Measurements from ENCODE around the gene ADD1.
"Not testable (repeated sequence)": the region's sequence is repeated elsewhere in the genome, so short reads cannot be mapped to it uniquely, and the experiment has no call there.

The ADD1 gene

DNA sequence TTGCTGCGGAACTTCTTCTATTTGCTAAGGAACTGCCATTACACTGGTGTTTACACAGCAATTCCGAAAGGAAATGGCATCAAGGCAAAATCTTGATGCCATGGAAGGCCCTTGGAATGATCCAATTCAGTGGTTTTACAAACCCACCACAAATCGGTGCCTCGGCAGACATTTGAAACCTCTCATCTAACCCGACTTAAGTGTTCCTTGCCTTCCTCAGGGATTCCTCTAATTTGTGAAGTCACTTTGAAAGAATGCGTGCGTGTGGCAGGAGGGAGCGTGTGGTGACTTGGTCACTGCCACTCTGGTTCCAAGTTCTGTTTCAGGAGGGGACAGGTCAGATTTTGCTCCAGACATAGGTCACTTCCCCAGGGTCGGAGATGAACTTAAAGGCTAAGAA is 114.8 kb downstream of the ADD1 start:
- Histone ChIP-seq H3K4me2 (no peak overlapping the region; a peak in 1 of 22 replicates), H3K27ac (no peak overlapping the region), H4K20me1 (peaks cover 59 to 88% (median 85%) of the 10 kb centered on the region in 11 experiments; a peak in 21 of 22 replicates), H3K27me3 (no peaks in the 10 kb centered on the region), H3K9ac (no peak overlapping the region; a peak in 1 of 22 replicates), H3K4me1 (peaks cover 8 to 17% (median 12%) of the 10 kb centered on the region in 10 experiments), H3K9me3 (replicated peaks in 1 of 11) (no peaks in the 10 kb centered on the region), H3K36me3 (peaks cover 53 to 74% (median 68%) of the 10 kb centered on the region in 11 experiments), H3K4me3 (no peak overlapping the region)
- no peak for TF ChIP-seq Cebpa-rat (IDR thresholded peaks at IDR 0.05)

DNA sequence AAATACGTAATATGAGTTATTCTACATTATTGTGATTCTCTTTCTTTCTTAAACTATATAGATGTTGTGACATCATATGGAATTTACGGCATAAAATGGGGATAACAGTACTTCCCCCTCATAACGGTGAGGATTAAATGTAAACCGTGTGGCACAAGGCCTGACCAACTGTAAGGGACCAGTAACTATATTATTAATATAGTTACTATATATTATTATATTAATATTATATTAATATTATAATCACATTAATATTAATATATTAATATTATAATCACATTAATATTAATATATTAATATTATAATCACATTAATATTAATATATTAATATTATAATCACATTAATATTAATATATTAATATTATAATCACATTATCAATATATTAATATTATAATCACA is 116.8 kb downstream of the ADD1 start:
- H3K4me1 ChIP-seq: peaks cover 22 to 24% (median 23%) of the 10 kb centered on the region in 10 experiments
- not testable (repeated sequence) for H3K4me3 ChIP-seq; H3K9me3 ChIP-seq (replicated peaks in 1 of 11); H3K27ac ChIP-seq; H3K27me3 ChIP-seq; H3K4me2 ChIP-seq; H3K9ac ChIP-seq
- H3K36me3 ChIP-seq: peaks cover 35 to 54% (median 48%) of the 10 kb centered on the region in 11 experiments
- H4K20me1 ChIP-seq: peaks cover 41 to 74% (median 66%) of the 10 kb centered on the region in 11 experiments; a peak in 21 of 22 replicates

DNA sequence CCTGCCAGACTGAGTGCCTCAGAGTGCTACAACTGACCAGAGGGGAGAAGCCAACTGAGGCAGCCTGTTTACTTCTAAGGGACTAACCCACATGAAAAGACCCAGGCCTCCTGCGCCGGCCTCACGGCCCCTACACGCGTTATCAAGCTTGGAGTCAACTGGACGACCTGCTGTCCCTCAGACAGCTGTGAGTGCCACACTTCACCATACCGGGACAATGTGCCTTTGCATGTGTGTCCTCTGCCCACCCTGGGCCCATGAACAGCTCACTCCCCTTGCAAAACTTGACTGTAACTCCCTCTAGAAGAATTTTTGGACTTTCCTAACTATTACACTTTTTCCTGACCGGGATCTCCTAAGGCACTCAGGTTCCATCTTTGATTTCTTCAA is 117.8 kb downstream of the ADD1 start:
- TF ChIP-seq Cebpa-rat (IDR thresholded peaks at IDR 0.05): no peak

DNA sequence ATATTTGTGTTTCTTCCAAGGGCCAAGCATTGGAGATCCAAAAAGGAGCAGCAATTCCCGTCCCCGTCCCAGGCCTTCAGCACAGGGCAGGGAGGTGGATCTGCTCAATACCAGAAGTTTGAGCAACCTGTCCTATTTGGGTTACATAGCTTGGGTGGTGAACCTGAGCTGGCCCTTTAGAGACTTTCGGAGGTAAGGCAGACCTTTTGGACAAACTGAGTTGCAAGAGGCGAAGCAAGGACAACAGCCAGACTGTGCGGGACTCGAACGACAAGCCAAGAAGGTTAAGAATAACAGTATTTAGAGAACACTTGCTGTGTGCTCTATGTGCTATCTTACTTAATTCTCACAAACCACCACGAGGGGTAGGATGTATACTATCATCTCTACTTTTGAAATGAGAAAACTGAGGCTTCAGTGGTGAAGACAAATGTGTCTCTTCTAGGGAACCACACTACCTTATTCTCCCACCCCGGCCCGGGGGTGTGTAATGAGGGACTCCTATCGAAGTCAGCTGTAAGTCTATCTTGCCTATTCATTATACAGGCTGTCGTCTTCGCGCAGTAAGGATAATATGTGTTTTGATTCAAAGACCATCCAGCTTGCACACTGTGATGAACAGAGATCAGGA is 118.3 kb downstream of the ADD1 start:
- peaks cover 38 to 59% (median 52%) of the 10 kb centered on the region in 11 experiments; a peak in 21 of 22 replicates for H4K20me1 ChIP-seq
- no peaks in the 10 kb centered on the region for H3K27me3 ChIP-seq
- peak overlapping the region in 9 of 11 experiments; percentile 85 to 99 (median 94); a peak in 17 of 22 replicates for H3K27ac ChIP-seq
- H3K4me3 ChIP-seq: peak overlapping the region; percentile 70 to 93 (median 78)
- H3K4me1 ChIP-seq: peaks cover 23 to 28% (median 25%) of the 10 kb centered on the region in 10 experiments
- no peaks in the 10 kb centered on the region for H3K9me3 ChIP-seq (replicated peaks in 1 of 11)
- H3K9ac ChIP-seq: peak overlapping the region; percentile 86 to 99 (median 94)
- peaks cover 20 to 39% (median 33%) of the 10 kb centered on the region in 11 experiments for H3K36me3 ChIP-seq
- no peak for TF ChIP-seq Cebpa-rat (IDR thresholded peaks at IDR 0.05)
- H3K4me2 ChIP-seq: peak overlapping the region; percentile 88 to 96 (median 94)

More for the DNA sequence above, 117.8 kb downstream of the ADD1 start:
- no peaks in the 10 kb centered on the region for H3K9me3 ChIP-seq (replicated peaks in 1 of 11)
- peak overlapping the region; percentile 88 to 96 (median 94) for H3K4me2 ChIP-seq
- H3K4me1 ChIP-seq: peaks cover 23 to 28% (median 25%) of the 10 kb centered on the region in 10 experiments
- H3K27me3 ChIP-seq: no peaks in the 10 kb centered on the region
- peaks cover 25 to 44% (median 38%) of the 10 kb centered on the region in 11 experiments for H3K36me3 ChIP-seq
- H3K9ac ChIP-seq: peak overlapping the region; percentile 86 to 99 (median 94)
- peak overlapping the region; percentile 70 to 93 (median 78) for H3K4me3 ChIP-seq
- peak overlapping the region in 5 of 11 experiments; percentile 91 to 99 (median 94); a peak in 4 of 22 replicates for H3K27ac ChIP-seq
- H4K20me1 ChIP-seq: peaks cover 38 to 64% (median 57%) of the 10 kb centered on the region in 11 experiments; a peak in 21 of 22 replicates

DNA sequence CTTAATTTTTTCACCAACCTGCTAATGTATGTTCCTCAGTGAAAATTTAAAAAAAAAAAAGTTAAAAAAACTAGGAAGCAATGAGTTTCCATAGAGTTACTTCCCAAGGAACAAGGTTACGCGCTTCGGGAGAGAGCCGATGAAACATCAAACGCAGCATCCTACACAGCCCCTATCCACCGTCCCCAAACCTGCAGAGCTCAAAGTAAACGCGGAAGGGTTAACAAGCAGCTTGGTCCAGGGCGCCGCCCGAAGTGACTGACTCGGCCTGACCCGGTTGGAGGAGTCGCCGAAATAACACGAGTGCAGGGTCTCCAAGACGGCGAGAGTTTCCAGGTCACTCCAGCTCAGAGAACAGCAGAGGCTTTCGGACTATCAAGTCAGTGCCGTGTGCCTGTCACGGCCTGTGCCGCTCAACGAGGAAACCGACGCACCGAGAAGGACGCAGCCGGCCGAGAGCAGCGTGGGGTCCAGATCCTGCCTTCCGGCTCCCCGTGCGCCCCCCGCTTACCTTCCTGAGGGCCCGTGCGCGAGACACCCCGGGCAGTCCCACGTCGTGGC is 119.0 kb downstream of the ADD1 start:
- TF ChIP-seq Cebpa-rat (IDR thresholded peaks at IDR 0.05): no peak
- H3K27ac ChIP-seq: peak overlapping the region; percentile 85 to 99 (median 93)
- H3K9me3 ChIP-seq (replicated peaks in 1 of 11): no peaks in the 10 kb centered on the region
- H3K4me1 ChIP-seq: peaks cover 23 to 28% (median 25%) of the 10 kb centered on the region in 10 experiments
- H4K20me1 ChIP-seq: peaks cover 32 to 52% (median 44%) of the 10 kb centered on the region in 11 experiments; a peak in 21 of 22 replicates
- H3K36me3 ChIP-seq: peaks cover 12 to 31% (median 26%) of the 10 kb centered on the region in 11 experiments
- H3K27me3 ChIP-seq: no peaks in the 10 kb centered on the region
- peak overlapping the region; percentile 70 to 93 (median 78) for H3K4me3 ChIP-seq
- peak overlapping the region; percentile 88 to 96 (median 94) for H3K4me2 ChIP-seq
- peak overlapping the region; percentile 86 to 99 (median 94) for H3K9ac ChIP-seq

DNA sequence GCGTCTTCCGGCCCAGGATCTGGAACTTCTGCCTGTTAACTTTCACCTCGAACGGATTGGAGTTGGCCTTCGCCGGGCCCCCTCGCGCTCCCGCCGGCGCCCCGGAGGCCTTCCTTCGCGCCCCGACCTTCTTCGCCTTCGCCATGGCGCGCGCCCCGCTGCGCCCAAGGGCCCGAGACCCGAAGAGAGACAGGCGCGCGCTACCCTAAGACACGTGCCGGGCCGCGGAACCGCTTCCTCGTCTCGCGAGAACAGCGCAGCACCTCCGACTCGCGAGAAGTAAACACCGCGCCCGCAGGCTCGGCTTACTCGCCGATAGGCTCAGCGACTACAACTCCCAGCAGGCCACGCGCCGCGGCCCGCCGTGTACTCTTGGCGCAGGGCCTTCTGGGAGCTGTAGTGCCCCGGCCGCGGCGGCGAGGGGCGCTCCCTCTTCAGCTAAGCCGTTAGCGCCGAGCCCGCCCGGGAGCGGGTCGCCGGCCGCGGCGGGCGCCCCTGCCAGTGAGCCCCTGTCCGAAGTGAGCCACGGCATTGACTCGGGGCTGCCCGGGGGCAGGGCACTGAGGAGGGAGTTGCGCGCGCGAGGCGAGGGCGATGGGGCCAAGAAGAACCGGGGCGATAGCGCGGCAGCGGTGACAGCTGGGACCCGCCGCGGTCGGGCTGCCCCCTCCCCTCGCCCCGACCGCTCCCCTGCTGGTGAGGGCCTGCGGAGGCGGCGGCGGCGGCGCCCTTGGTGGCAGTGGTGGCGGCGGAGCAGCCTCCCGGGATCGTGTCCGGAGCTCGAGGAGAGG is 119.7 kb downstream of the ADD1 start, which contains the start of the genes GRK4 and NOP14:
Gene GRK4 (plus strand): TSS at position 397 of the 791 bp plus-strand sequence. CDS start 500 bp downstream, outside the sequence.
Gene NOP14 (minus strand): TSS at position 232 of the 791 bp plus-strand sequence. CDS start 87 bp downstream, at position 145.
- Histone ChIP-seq H3K4me3 (peak within 1 kb of the TSS; percentile 70 to 93 (median 78)), H3K27me3 (no peaks in the 10 kb centered on the region), H4K20me1 (peaks cover 25 to 45% (median 37%) of the 10 kb centered on the region in 11 experiments; a peak in 21 of 22 replicates), H3K4me1 (peaks cover 23 to 28% (median 25%) of the 10 kb centered on the region in 10 experiments), H3K4me2 (peak within 1 kb of the TSS; percentile 91 to 99 (median 96)), H3K9me3 (replicated peaks in 1 of 11) (no peaks in the 10 kb centered on the region), H3K27ac (peak within 1 kb of the TSS; percentile 85 to 99 (median 93)), H3K36me3 (peaks cover 5 to 25% (median 19%) of the 10 kb centered on the region in 11 experiments), H3K9ac (peak within 1 kb of the TSS; percentile 86 to 99 (median 94))
- TF ChIP-seq Cebpa-rat (IDR thresholded peaks at IDR 0.05): no peak

DNA sequence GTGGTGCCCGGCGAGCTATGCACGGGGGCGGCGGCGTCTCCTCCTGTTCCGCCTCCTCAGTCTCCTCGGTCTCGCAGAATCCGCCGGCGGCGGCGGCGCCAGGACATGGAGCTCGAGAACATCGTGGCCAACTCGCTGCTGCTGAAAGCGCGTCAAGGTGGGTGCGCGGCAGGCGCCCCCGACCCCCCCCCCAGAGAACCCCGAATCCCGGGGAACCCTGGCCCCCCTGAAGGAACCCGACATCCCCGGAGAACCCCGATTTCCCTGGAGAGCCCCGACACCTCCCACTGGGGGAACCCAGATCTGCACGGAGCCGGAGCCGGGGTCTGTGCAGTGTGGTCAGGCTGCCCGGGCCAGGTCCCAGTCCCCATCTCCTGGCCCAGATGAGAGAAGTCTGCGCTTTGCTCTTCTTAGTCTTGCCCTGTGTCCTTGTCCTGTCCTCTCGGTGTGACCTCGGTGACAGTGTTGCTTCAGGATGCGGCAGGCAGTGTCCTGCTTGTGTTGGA is 120.4 kb downstream of the ADD1 start:
- peak overlapping the region; percentile 70 to 93 (median 78) for H3K4me3 ChIP-seq
- H3K9ac ChIP-seq: peak overlapping the region; percentile 86 to 99 (median 94)
- H3K27ac ChIP-seq: peak overlapping the region; percentile 42 to 99 (median 93); a peak in 21 of 22 replicates
- no peaks in the 10 kb centered on the region for H3K27me3 ChIP-seq
- peaks cover 0 to 18% (median 12%) of the 10 kb centered on the region in 11 experiments; a peak in 18 of 22 replicates for H3K36me3 ChIP-seq
- H4K20me1 ChIP-seq: peaks cover 20 to 38% (median 31%) of the 10 kb centered on the region in 11 experiments; a peak in 21 of 22 replicates
- peaks cover 23 to 28% (median 25%) of the 10 kb centered on the region in 10 experiments for H3K4me1 ChIP-seq
- no peaks in the 10 kb centered on the region for H3K9me3 ChIP-seq (replicated peaks in 1 of 11)
- H3K4me2 ChIP-seq: peak overlapping the region; percentile 90 to 99 (median 96)
- no peak for TF ChIP-seq Cebpa-rat (IDR thresholded peaks at IDR 0.05)

DNA sequence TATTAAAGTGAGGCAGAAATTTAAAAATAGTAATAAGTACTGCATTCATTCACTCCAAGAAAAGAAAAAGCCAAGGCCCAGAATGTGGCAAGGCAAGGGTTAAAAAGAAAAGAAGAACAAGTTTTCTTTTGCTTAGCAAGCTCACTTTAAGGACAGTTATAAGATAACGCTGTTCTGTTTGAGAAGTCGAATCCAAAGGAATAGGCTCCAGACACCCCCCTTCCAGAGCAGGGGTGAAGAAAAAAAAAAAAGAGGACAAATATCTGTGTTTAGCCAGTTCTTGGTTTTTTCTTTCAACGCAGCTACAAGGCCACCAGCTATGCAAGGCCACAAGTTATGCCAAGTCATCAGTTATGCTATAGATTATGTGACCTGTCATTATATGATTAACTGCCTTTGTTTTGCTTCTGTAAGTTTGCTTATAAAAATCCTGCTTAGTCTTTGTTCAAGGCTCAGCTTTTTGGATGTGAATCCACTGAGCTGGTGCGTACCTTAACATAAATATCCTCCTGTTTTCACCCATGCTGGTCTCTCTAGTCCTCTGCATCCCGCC is 121.1 kb downstream of the ADD1 start:
- peaks cover 14 to 31% (median 23%) of the 10 kb centered on the region in 11 experiments; a peak in 21 of 22 replicates for H4K20me1 ChIP-seq
- no peak for TF ChIP-seq Cebpa-rat (IDR thresholded peaks at IDR 0.05)
- H3K4me3 ChIP-seq: peak overlapping the region; percentile 70 to 93 (median 78)
- no peaks in the 10 kb centered on the region for H3K9me3 ChIP-seq (replicated peaks in 1 of 11)
- peaks cover 23 to 28% (median 25%) of the 10 kb centered on the region in 10 experiments for H3K4me1 ChIP-seq
- H3K36me3 ChIP-seq: peaks cover 0 to 11% (median 6%) of the 10 kb centered on the region in 11 experiments; a peak in 11 of 22 replicates
- H3K9ac ChIP-seq: peak overlapping the region; percentile 86 to 99 (median 94); a peak in 21 of 22 replicates
- H3K4me2 ChIP-seq: peak overlapping the region; percentile 90 to 99 (median 96)
- peak overlapping the region in 4 of 11 experiments; percentile 63 to 99 (median 94); a peak in 5 of 22 replicates for H3K27ac ChIP-seq
- no peaks in the 10 kb centered on the region for H3K27me3 ChIP-seq
